DOHH2 (cell line): Measurements from ENCODE around the gene MORN5.

Experiments
- EZH2phosphoT487 ChIP-seq: fragments of 200-600 bp; sonication (generic); IDR thresholded peaks from 2 replicates; pipeline ENCODE4 v1.6.1; 2017; ENCODE audit warnings: borderline replicate concordance, mild to moderate bottlenecking, antibody characterized with exemption, low read length, moderate library complexity, mixed read lengths
- TF ChIP-seq, protein P1 (sequence below): fragments of 200-600 bp; sonication (generic); IDR thresholded peaks from one replicate; pipeline ENCODE4 v1.5.1; 2014; ENCODE audit warnings: antibody characterized with exemption, mild to moderate bottlenecking, low read depth, low read length; ENCODE audit not compliant: poor library complexity, severe bottlenecking

DNA sequence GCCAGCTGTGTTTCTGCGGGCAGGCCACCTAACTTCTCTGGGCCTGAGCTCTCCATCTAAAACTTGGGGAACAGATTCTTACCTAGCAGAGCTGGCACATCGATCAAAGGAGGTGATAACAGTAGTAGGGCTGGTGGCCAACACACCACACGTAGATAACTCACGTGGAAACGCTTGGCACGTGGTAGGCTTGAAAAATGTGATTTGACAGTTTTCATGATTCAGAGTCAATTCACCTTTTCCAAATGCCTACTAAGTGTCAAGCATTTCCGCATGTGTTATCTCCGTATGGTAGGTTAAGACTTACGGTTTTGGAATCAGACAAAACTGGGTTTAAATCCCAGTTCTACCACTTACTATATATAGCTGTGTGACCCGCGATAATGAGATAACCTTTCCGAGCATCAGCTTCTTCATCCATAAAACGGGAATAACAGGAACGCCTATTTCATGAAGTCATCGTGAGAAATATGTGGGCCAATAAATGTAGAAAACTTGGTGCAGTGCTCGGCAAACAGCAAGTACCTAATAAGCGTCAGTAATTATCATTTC lies 25.6 kb upstream of the MORN5 start:
- TF ChIP-seq, protein P1, sequence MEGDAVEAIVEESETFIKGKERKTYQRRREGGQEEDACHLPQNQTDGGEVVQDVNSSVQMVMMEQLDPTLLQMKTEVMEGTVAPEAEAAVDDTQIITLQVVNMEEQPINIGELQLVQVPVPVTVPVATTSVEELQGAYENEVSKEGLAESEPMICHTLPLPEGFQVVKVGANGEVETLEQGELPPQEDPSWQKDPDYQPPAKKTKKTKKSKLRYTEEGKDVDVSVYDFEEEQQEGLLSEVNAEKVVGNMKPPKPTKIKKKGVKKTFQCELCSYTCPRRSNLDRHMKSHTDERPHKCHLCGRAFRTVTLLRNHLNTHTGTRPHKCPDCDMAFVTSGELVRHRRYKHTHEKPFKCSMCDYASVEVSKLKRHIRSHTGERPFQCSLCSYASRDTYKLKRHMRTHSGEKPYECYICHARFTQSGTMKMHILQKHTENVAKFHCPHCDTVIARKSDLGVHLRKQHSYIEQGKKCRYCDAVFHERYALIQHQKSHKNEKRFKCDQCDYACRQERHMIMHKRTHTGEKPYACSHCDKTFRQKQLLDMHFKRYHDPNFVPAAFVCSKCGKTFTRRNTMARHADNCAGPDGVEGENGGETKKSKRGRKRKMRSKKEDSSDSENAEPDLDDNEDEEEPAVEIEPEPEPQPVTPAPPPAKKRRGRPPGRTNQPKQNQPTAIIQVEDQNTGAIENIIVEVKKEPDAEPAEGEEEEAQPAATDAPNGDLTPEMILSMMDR: no peak
- no peak for TF ChIP-seq EZH2phosphoT487
